ENCODE measurements around the gene TBC1D10B. TPM values are rescaled to one million over a fixed set of nuclear protein-coding genes. Genes with fewer than 3 reads are reported as not detected.
A peak's percentile ranks its signal among the peaks of the same experiment; 100 is the strongest.

The TBC1D10B gene
- total and polyA plus RNA-seq, 2 donors (not counting 1 experiment from before 2014, with no cell fraction given), result 23.5 to 58.0 TPM

DNA sequence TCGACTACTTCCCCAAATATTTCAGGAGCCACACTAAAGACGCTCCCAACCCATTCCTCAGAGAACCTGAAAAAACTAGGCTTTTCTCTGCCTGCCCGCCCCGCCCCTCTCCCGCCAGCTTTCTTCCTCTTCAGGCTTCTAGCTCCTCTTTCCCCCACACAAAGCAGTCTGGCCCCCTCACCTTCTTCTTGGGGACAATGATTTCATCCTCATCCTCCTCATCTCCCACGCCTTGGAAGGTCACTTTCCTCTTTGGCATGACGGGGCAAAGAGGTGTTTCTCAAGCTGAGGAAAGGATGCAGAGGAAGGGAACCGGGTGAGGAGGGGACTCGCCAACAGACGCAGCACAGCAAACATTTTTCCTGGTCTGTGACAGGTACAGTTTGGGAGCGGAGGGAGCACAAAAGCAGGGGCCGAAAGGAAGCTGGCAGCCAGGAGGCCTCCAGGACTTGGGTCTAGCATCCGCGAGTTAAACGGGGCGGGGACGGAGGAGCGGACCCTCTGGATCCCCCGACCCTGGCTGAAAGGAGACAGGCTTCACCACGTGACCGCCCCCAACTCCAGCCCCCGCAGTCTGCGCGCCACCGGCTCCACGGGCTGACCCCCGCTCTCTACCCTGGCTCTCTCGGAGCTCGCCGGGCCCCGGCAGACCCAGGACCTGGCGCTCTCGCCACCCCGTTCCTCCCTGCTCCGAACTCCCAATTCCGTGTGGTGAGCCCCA lies 15.7 kb downstream of the TBC1D10B start:
- Histone ChIP-seq H4K20me1 (ENCODE audit: control insufficient read depth, insufficient read depth, low read length, poor library complexity, severe bottlenecking) (peaks cover 12% of the 10 kb centered on the region), H3K27ac (ENCODE audit: low read length in 2 of 2) (peak overlapping the region; percentile 84 to 94), H3K4me1 (ENCODE audit: control insufficient read depth in 2 of 2, insufficient read depth in 2 of 2, low read length in 2 of 2) (peaks cover 28 to 42% of the 10 kb centered on the region in 2 donors), H3K36me3 (replicated peaks in 1 of 2; ENCODE audit: control extremely low read depth in 1 of 2, control insufficient read depth in 1 of 2, extremely low read depth in 1 of 2, insufficient read depth in 2 of 2, low read length in 1 of 2) (peaks cover 0 to 44% of the 10 kb centered on the region in 2 experiments), H3K4me2 (replicated peaks; ENCODE audit: low read depth, low read length, poor library complexity, severe bottlenecking) (peak overlapping the region; percentile 93), H3K9me3 (ENCODE audit: control extremely low read depth in 1 of 3, control insufficient read depth in 2 of 3, insufficient read depth in 1 of 3, low read length in 2 of 3) (no peaks in the 10 kb centered on the region), H2AFZ (ENCODE audit: insufficient read depth, low read depth, low read length, poor library complexity, severe bottlenecking) (peak overlapping the region; percentile 94), H3K4me3 (ENCODE audit: control extremely low read depth in 1 of 5, extremely low read depth in 1 of 5, insufficient read depth in 1 of 5, low read depth in 2 of 5, low read length in 4 of 5) (peak overlapping the region; percentile 82 to 99 (median 92)), H3K9ac (ENCODE audit: low read length) (peak overlapping the region; percentile 92), H3K79me2 (ENCODE audit: control insufficient read depth, insufficient read depth, low read length) (peaks cover 39% of the 10 kb centered on the region), H3K27me3 (replicated peaks in 1 of 4; ENCODE audit: control extremely low read depth in 1 of 4, control insufficient read depth in 3 of 4, insufficient read depth in 4 of 4, low read length in 3 of 4) (no peaks in the 10 kb centered on the region)
- DNase-seq (no peak), ATAC-seq (ENCODE audit: low read depth) (peak; percentile 36)
- Mint-ChIP-seq H3K4me3 (peak overlapping the region; percentile 92), H3K27ac (peak overlapping the region; percentile 95), H3K4me1 (peaks cover 48% of the 10 kb centered on the region), H3K9me3 (ENCODE audit: insufficient read depth) (no peaks in the 10 kb centered on the region), H3K27me3 (no peaks in the 10 kb centered on the region)
- ChIA-PET POLR2A (interaction anchor here (0.6 to 2.8 kb wide), 10 partner anchors 16 to 1515 kb away, joined by 3 to 11 read pairs (median 4); partner anchors contain the start of genes SEPTIN1 and TBC1D10B), CTCF (interaction anchor here (1.1 to 1.6 kb wide), 3 partner anchors 16 to 55 kb away, joined by 3 to 7 read pairs (median 4); partner anchors contain the start of gene TBC1D10B)
- intact Hi-C loops (cut with micrococcal nuclease), result loop anchor here (1.0 kb wide), 4 partner anchors 16 to 41 kb away; partner anchors contain the start of genes TBC1D10B and ZNF48
- under 1% methylated on average over 35 of the region's 36 CpGs for WGBS (ENCODE audit: insufficient coverage)
- TF ChIP-seq EZH2 (IDR thresholded peaks at IDR 0.05; ENCODE audit: borderline replicate concordance, insufficient read depth, low read depth, low read length, poor library complexity, severe bottlenecking) (no peak), CTCF (IDR thresholded peaks at IDR 0.05) (no peak)
